Spleen (tissue), 11 donors: Measurements from ENCODE around the gene CNTN5. TPM values are rescaled to one million over a fixed set of nuclear protein-coding genes. Genes with fewer than 3 reads are reported as not detected.
"Not testable (repeated sequence)": the region's sequence is repeated elsewhere in the genome, so short reads cannot be mapped to it uniquely, and the experiment has no call there.

Experiments used
- DNase-seq: peaks from one replicate; pipeline ENCODE4 v3.0.0-alpha.2; 2020
- H3K27ac ChIP-seq, 8 donors: fragments of 200-600 bp; sonication (generic) in 7 of 8; 1 replicate in 4 of 8; 2 replicates in 4 of 8; pipeline versions ENCODE4 v1.5.0 to v1.8.0; 2016 to 2021; ENCODE audit warnings: inconsistent platforms in 4 of 8, mild to moderate bottlenecking in 4 of 8, moderate library complexity in 1 of 8
- H3K27me3 ChIP-seq, 7 donors: fragments of 200-600 bp; sonication (generic) in 6 of 7; replicated peaks in 1 of 7; 1 replicate in 4 of 7; 2 replicates in 3 of 7; pipeline versions ENCODE4 v1.5.0 to v1.8.0; 2016 to 2021; ENCODE audit warnings: inconsistent platforms in 3 of 7, mild to moderate bottlenecking in 1 of 7
- H3K36me3 ChIP-seq, 6 donors: fragments of 200-600 bp; sonication (generic) in 5 of 6; 1 replicate in 4 of 6; 2 replicates in 2 of 6; pipeline versions ENCODE4 v1.5.0 to v1.8.0; 2016 to 2021; ENCODE audit warnings: inconsistent platforms in 2 of 6
- H3K4me1 ChIP-seq, 6 donors: fragments of 200-600 bp; sonication (generic) in 5 of 6; 1 replicate in 3 of 6; 2 replicates in 3 of 6; pipeline versions ENCODE4 v1.5.0 to v1.8.0; 2016 to 2021; ENCODE audit warnings: inconsistent platforms in 3 of 6
- H3K4me3 ChIP-seq, 8 donors: fragments of 200-600 bp; sonication (generic) in 7 of 8; 1 replicate in 4 of 8; 2 replicates in 4 of 8; pipeline versions ENCODE4 v1.5.0 to v1.8.0; 2016 to 2021; ENCODE audit warnings: inconsistent platforms in 4 of 8, mild to moderate bottlenecking in 4 of 8, moderate library complexity in 2 of 8
- H3K9me3 ChIP-seq, 8 donors: fragments of 200-600 bp; sonication (generic) in 7 of 8; 1 replicate in 4 of 8; 2 replicates in 4 of 8; pipeline versions ENCODE4 v1.5.0 to v1.8.0; 2016 to 2021; ENCODE audit warnings: inconsistent platforms in 4 of 8
- POLR2A ChIP-seq, 3 donors: fragments of 450-650 bp; IDR thresholded peaks; one replicate each; pipeline ENCODE4 v1.5.1; 2017; ENCODE audit warnings: antibody characterized with exemption in 3 of 3, mild to moderate bottlenecking in 1 of 3
- POLR2AphosphoS5 ChIP-seq, 3 donors: sonication (generic); formaldehyde crosslinking; IDR thresholded peaks; one replicate each; pipeline ENCODE4 v1.5.1; 2017; ENCODE audit warnings: antibody characterized with exemption in 3 of 3
- WGBS, 5 donors: extraction: QIAGEN DNeasy Blood & Tissue Kit in 3 of 5; methylation state at CpG; one replicate each; pipeline versions ENCODE4 v1.1.5 to v1.1.7; 2013 to 2018; 5-methylcytosine and 5-hydroxymethylcytosine counted together
- intact Hi-C: fragments of 100-400 bp; cut with DNase I; formaldehyde crosslinking; loops from one replicate; pipeline ENCODE4 v1.15.0; 2023; ENCODE audit warnings: low total_unique reads
- polyA plus RNA-seq, 3 donors: library from polyadenylated mRNA; stranded (reverse); fragments of 200-250 nt; gene quantifications; one replicate each; pipeline ENCODE4 v1.2.1, GENCODE V29; 2013
- total RNA-seq, 7 donors: library from RNA; depleted of rRNA in 3 of 7; stranded (reverse); fragments of >200 nt in 3 of 7; fragmentation: NEBNext Ultra II Directional in 4 of 7; extraction: Animal tissue kit (Norgen Biotek cat#: 25700) in 4 of 7; gene quantifications; one replicate each; pipeline versions ENCODE4 v1.1.0 to v1.2.1, GENCODE V29; 2016 to 2021
- TF ChIP-seq, protein P1 (sequence below), 11 experiments: fragments of 200-600 bp in 7 of 11; fragments of 450-650 bp in 4 of 11; sonication (generic) in 4 of 11; IDR thresholded peaks in 8 of 11; conservative IDR thresholded peaks in 3 of 11; 1 replicate in 7 of 11; 2 replicates in 4 of 11; pipeline versions ENCODE4 v1.4.0 to v1.8.0; 2016 to 2021; ENCODE audit warnings: antibody characterized with exemption in 11 of 11, inconsistent platforms in 4 of 11, mild to moderate bottlenecking in 1 of 11
- donor health status: healthy with polysubstance abuse.
- donor health status: DM: no; HTN: no; CAD: no; lungs with moderate emphysema.
- donor health status: DM: no; HTN: no; CAD: no.
- donor health status: Bipolar disorder and iron deficiency.
- donor health status: healthy.
- donor health status: DM: no; HTN: no; CAD: no.
- donor health status: DM: yes; HTN: yes; CAD: no.

The CNTN5 gene
- total and polyA plus RNA-seq, 10 donors = 0.02 TPM; not detected in 8

GRCh38 chr11:100273066-100273815, 1252.5 kb downstream of the CNTN5 start:
- H3K27ac ChIP-seq = no peak overlapping the region
- intact Hi-C loops = no loop called here
- H3K27me3 ChIP-seq = no peaks in the 10 kb centered on the region
- TF ChIP-seq, protein P1, sequence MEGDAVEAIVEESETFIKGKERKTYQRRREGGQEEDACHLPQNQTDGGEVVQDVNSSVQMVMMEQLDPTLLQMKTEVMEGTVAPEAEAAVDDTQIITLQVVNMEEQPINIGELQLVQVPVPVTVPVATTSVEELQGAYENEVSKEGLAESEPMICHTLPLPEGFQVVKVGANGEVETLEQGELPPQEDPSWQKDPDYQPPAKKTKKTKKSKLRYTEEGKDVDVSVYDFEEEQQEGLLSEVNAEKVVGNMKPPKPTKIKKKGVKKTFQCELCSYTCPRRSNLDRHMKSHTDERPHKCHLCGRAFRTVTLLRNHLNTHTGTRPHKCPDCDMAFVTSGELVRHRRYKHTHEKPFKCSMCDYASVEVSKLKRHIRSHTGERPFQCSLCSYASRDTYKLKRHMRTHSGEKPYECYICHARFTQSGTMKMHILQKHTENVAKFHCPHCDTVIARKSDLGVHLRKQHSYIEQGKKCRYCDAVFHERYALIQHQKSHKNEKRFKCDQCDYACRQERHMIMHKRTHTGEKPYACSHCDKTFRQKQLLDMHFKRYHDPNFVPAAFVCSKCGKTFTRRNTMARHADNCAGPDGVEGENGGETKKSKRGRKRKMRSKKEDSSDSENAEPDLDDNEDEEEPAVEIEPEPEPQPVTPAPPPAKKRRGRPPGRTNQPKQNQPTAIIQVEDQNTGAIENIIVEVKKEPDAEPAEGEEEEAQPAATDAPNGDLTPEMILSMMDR (IDR thresholded peaks at IDR 0.05 in 8 of 11, conservative IDR thresholded peaks at IDR 0.05 in 3 of 11) = no peak
- no peak for TF ChIP-seq POLR2AphosphoS5 (IDR thresholded peaks at IDR 0.05)
- no peak for TF ChIP-seq POLR2A (IDR thresholded peaks at IDR 0.05)
- peak; percentile 61 for DNase-seq
- H3K36me3 ChIP-seq = no peaks in the 10 kb centered on the region
- no peaks in the 10 kb centered on the region for H3K4me1 ChIP-seq
- 81 to 90% (median 83%) methylated on average over 13 to 16 of the region's 16 CpGs for WGBS, 5 donors
- no peak overlapping the region for H3K4me3 ChIP-seq
- peaks cover 0 to 23% (median 11%) of the 10 kb centered on the region in 8 donors for H3K9me3 ChIP-seq

- H3K4me3 ChIP-seq, DNase-seq, intact Hi-C loops, H3K4me1 ChIP-seq, H3K27me3 ChIP-seq, H3K36me3 ChIP-seq, H3K27ac ChIP-seq: not testable (repeated sequence)
- peaks cover 0 to 24% (median 8%) of the 10 kb centered on the region in 8 donors for H3K9me3 ChIP-seq
- 58 to 84% (median 62%) methylated on average over 4 of the region's 4 CpGs for WGBS, 5 donors
Observed at GRCh38 chr11:100274466-100274865, 1253.7 kb downstream of the CNTN5 start.

- Histone ChIP-seq H3K27ac (no peak overlapping the region), H3K27me3 (no peaks in the 10 kb centered on the region), H3K4me1 (no peaks in the 10 kb centered on the region), H3K4me3 (no peak overlapping the region), H3K9me3 (peaks cover 0 to 7% (median 0%) of the 10 kb centered on the region in 8 donors), H3K36me3 (no peaks in the 10 kb centered on the region)
- intact Hi-C loops = no loop called here
- TF ChIP-seq POLR2A (IDR thresholded peaks at IDR 0.05) (no peak), POLR2AphosphoS5 (IDR thresholded peaks at IDR 0.05) (no peak)
- TF ChIP-seq, protein P1 (IDR thresholded peaks at IDR 0.05 in 8 of 11, conservative IDR thresholded peaks at IDR 0.05 in 3 of 11) = no peak
- no peak for DNase-seq
- WGBS, 5 donors = 81 to 92% (median 88%) methylated on average over 6 of the region's 6 CpGs
Observed at GRCh38 chr11:100294748-100295147, 1274.0 kb downstream of the CNTN5 start.

DNA sequence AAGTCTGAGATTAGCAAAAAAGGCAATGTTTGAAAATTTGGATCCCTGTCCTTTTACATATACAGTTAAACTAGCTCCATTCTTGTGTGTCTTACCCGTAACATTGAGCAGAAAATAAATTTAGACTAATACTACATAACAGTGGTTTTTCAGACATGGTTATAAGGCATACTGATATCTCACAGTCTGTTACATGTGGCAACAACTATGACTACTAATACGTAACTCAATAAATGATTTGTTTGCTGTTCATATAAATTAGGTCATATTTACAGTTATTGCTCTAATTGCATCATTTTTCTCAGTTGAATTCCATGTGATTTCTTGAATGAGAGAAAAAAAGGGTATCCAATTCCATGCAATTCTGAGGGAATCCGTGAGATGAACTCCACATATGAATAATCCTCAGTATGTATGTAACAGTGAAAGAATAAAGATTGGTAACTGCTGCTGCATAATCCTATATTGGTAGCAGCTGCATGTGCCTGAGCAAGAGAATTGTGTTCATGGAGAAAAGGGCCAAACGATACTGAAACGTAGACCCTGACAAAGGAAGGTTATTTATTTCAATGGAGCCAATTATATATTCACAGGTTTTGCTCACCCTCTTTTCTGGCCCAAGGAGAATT, 1275.4 kb downstream of the CNTN5 start:
- 45 to 88% (median 63%) methylated on average over 5 of the region's 5 CpGs for WGBS, 5 donors
- no peaks in the 10 kb centered on the region for H3K4me1 ChIP-seq
- H3K36me3 ChIP-seq = no peaks in the 10 kb centered on the region
- H3K4me3 ChIP-seq = no peak overlapping the region
- H3K27ac ChIP-seq = no peak overlapping the region
- H3K27me3 ChIP-seq = no peaks in the 10 kb centered on the region
- intact Hi-C loops = no loop called here
- DNase-seq = no peak
- TF ChIP-seq POLR2A (IDR thresholded peaks at IDR 0.05) (no peak), POLR2AphosphoS5 (IDR thresholded peaks at IDR 0.05) (no peak)
- TF ChIP-seq, protein P1 (IDR thresholded peaks at IDR 0.05 in 8 of 11, conservative IDR thresholded peaks at IDR 0.05 in 3 of 11) = no peak
- peaks cover 0 to 7% (median 0%) of the 10 kb centered on the region in 8 donors for H3K9me3 ChIP-seq
